ENCODE results near the gene PNLDC1.

GRCh38 chr6:159804504-159804903, 4.4 kb downstream of the PNLDC1 start:
- TF ChIP-seq CTCF (IDR thresholded peaks at IDR 0.05) (no peak), POLR2A (IDR thresholded peaks at IDR 0.05) (no peak), EP300 (IDR thresholded peaks at IDR 0.05) (no peak), POLR2AphosphoS5 (IDR thresholded peaks at IDR 0.05) (no peak)

Data from sigmoid colon (tissue), 4 donors.